Astrocyte (in vitro differentiated cells and primary cell): ENCODE data around the gene FBXO47. TPM values are rescaled to one million over a fixed set of nuclear protein-coding genes. Genes with fewer than 3 reads are reported as not detected.

Experiments used
- DNase-seq: peaks from one replicate; pipeline ENCODE4 v3.0.0-alpha.2; 2010; ENCODE audit warnings: low read depth
- FAIRE-seq: peaks from 2 replicates; lab custom pipeline; 2011; peaks lifted over from hg19 to GRCh38; lab: Jason Lieb, UNC
- H2AFZ ChIP-seq: 2 replicates; pipeline ENCODE4 v1.6.0; 2012; ENCODE audit warnings: low read depth, low read length, inconsistent platforms
- H3K27ac ChIP-seq: 2 replicates; pipeline ENCODE4 v1.5.1; 2011; ENCODE audit warnings: low read depth, low read length, inconsistent platforms
- H3K27me3 ChIP-seq: 2 replicates; pipeline ENCODE4 v1.6.0; 2011; ENCODE audit warnings: low read length, inconsistent platforms; ENCODE audit not compliant: insufficient read depth
- H3K36me3 ChIP-seq: 2 replicates; pipeline ENCODE4 v1.5.1; 2011; ENCODE audit warnings: low read length, inconsistent platforms; ENCODE audit not compliant: insufficient read depth
- H3K4me1 ChIP-seq: 2 replicates; pipeline ENCODE4 v1.5.1; 2011; ENCODE audit warnings: low read length, inconsistent platforms; ENCODE audit not compliant: insufficient read depth
- H3K4me2 ChIP-seq: 2 replicates; pipeline ENCODE4 v1.6.0; 2012; ENCODE audit warnings: low read length, inconsistent platforms
- H3K4me3 ChIP-seq: 2 replicates; pipeline ENCODE4 v1.5.1; 2011; ENCODE audit warnings: low read depth, mild to moderate bottlenecking, low read length, inconsistent platforms; ENCODE audit not compliant: insufficient read depth
- H3K79me2 ChIP-seq: 2 replicates; pipeline ENCODE4 v1.6.0; 2012; ENCODE audit warnings: mild to moderate bottlenecking, low read length, inconsistent platforms; ENCODE audit not compliant: insufficient read depth
- H3K9ac ChIP-seq: 2 replicates; pipeline ENCODE4 v1.6.0; 2012; ENCODE audit warnings: mild to moderate bottlenecking, low read length, inconsistent platforms
- H3K9me3 ChIP-seq: 2 replicates; pipeline ENCODE4 v1.5.1; 2012; ENCODE audit warnings: low read depth, mild to moderate bottlenecking, low read length, inconsistent platforms; ENCODE audit not compliant: insufficient read depth
- H4K20me1 ChIP-seq: 2 replicates; pipeline ENCODE4 v1.6.0; 2012; ENCODE audit warnings: low read length, inconsistent platforms; ENCODE audit not compliant: insufficient read depth
- H3K27ac Mint-ChIP-seq: one replicate; pipeline ENCODE4 v1.8.0; 2021; ENCODE audit warnings: mild to moderate bottlenecking, mixed read lengths; ENCODE audit not compliant: unreplicated experiment
- H3K27me3 Mint-ChIP-seq: one replicate; pipeline ENCODE4 v1.8.0; 2021; ENCODE audit warnings: low read depth, mixed read lengths; ENCODE audit not compliant: unreplicated experiment
- H3K36me3 Mint-ChIP-seq: one replicate; pipeline ENCODE4 v1.8.0; 2021; ENCODE audit warnings: low read depth, mixed read lengths; ENCODE audit not compliant: unreplicated experiment
- H3K4me1 Mint-ChIP-seq: one replicate; pipeline ENCODE4 v1.8.0; 2021; ENCODE audit warnings: low read depth, mixed read lengths; ENCODE audit not compliant: unreplicated experiment
- H3K4me3 Mint-ChIP-seq: one replicate; pipeline ENCODE4 v1.8.0; 2021; ENCODE audit warnings: mild to moderate bottlenecking, moderate library complexity, mixed read lengths; ENCODE audit not compliant: unreplicated experiment
- H3K9me3 Mint-ChIP-seq: one replicate; pipeline ENCODE4 v1.8.0; 2021; ENCODE audit warnings: mild to moderate bottlenecking, mixed read lengths; ENCODE audit not compliant: unreplicated experiment
- CTCF ChIP-seq: IDR thresholded peaks from 2 replicates; pipeline ENCODE4 v1.5.1; 2011; ENCODE audit warnings: low read depth, mild to moderate bottlenecking, inconsistent platforms, low read length, moderate library complexity; ENCODE audit not compliant: insufficient read depth
- EZH2 ChIP-seq: IDR thresholded peaks from 2 replicates; pipeline ENCODE4 v1.6.1; 2012; ENCODE audit warnings: mild to moderate bottlenecking, low read length, inconsistent platforms; ENCODE audit not compliant: insufficient read depth
- total RNA-seq: library from RNA; stranded (reverse); gene quantifications from 2 replicates; pipeline ENCODE4 v1.2.1, GENCODE V29; 2021

FBXO47 gene
- total RNA-seq, 1 donor from 2014 or later, result not detected

GRCh38 chr17:38922538-38923297 lies 44.5 kb downstream of the FBXO47 start:
- Mint-ChIP-seq H3K9me3 (peaks cover 2% of the 10 kb centered on the region), H3K4me1 (peaks cover 40% of the 10 kb centered on the region), H3K36me3 (peaks cover 13% of the 10 kb centered on the region), H3K4me3 (no peak overlapping the region), H3K27ac (no peak overlapping the region), H3K27me3 (no peaks in the 10 kb centered on the region)
- H2AFZ ChIP-seq, result no peak overlapping the region
- H3K79me2 ChIP-seq, result no peaks in the 10 kb centered on the region
- no peak overlapping the region for H3K4me3 ChIP-seq
- no peaks in the 10 kb centered on the region for H3K9me3 ChIP-seq
- peaks cover 49% of the 10 kb centered on the region for H4K20me1 ChIP-seq
- no peaks in the 10 kb centered on the region for H3K27me3 ChIP-seq
- DNase-seq (peak; percentile 47), FAIRE-seq (no peak)
- H3K27ac ChIP-seq, result no peak overlapping the region
- peaks cover 19% of the 10 kb centered on the region for H3K36me3 ChIP-seq
- H3K4me2 ChIP-seq, result no peak overlapping the region
- peaks cover 6% of the 10 kb centered on the region for H3K4me1 ChIP-seq
- no peak for TF ChIP-seq CTCF
- no peak for TF ChIP-seq EZH2
- no peak overlapping the region for H3K9ac ChIP-seq

- FAIRE-seq, result no peak
- Histone ChIP-seq H3K4me1 (peaks cover 6% of the 10 kb centered on the region), H3K27me3 (no peaks in the 10 kb centered on the region), H3K4me2 (no peak overlapping the region), H3K27ac (no peak overlapping the region), H3K9me3 (no peaks in the 10 kb centered on the region), H3K9ac (peak overlapping the region; percentile 3), H3K79me2 (peaks cover 3% of the 10 kb centered on the region), H2AFZ (no peak overlapping the region), H4K20me1 (peaks cover 58% of the 10 kb centered on the region), H3K36me3 (peaks cover 24% of the 10 kb centered on the region), H3K4me3 (no peak overlapping the region)
- no peak for DNase-seq
- Mint-ChIP-seq H3K4me3 (peak overlapping the region; percentile 60), H3K4me1 (peaks cover 41% of the 10 kb centered on the region), H3K36me3 (peaks cover 18% of the 10 kb centered on the region), H3K27ac (peak overlapping the region; percentile 75), H3K27me3 (no peaks in the 10 kb centered on the region), H3K9me3 (peaks cover 2% of the 10 kb centered on the region)
- TF ChIP-seq CTCF (no peak), EZH2 (no peak)
Observed at GRCh38 chr17:38921756-38922411, 45.3 kb downstream of the FBXO47 start.
